Breast epithelium (tissue), 4 donors: ENCODE results near the gene ATP8B1. TPM values are rescaled to one million over a fixed set of nuclear protein-coding genes. Genes with fewer than 3 reads are reported as not detected.
"Not testable (repeated sequence)": the region's sequence is repeated elsewhere in the genome, so short reads cannot be mapped to it uniquely, and the experiment has no call there.

ENCODE experiments used
- DNase-seq, 2 donors: peaks; one replicate each; pipeline ENCODE4 v3.0.0-alpha.2; 2019; ENCODE audit warnings: low spot score in 2 of 2
- H3K27ac ChIP-seq, 2 donors: fragments of 200-600 bp; sonication (generic) in 1 of 2; one replicate each; pipeline ENCODE4 v1.5.1; 2016 to 2019; ENCODE audit warnings: mild to moderate bottlenecking in 1 of 2
- H3K27me3 ChIP-seq, 2 donors: fragments of 200-600 bp; sonication (generic) in 1 of 2; one replicate each; pipeline versions ENCODE4 v1.5.1 to v1.6.0; 2017 to 2019; ENCODE audit warnings: control low read depth in 1 of 2, mild to moderate bottlenecking in 1 of 2
- H3K36me3 ChIP-seq: fragments of 200-600 bp; one replicate; pipeline ENCODE4 v1.5.1; 2019
- H3K4me1 ChIP-seq, 2 donors: fragments of 200-600 bp; sonication (generic); one replicate each; pipeline ENCODE4 v1.5.1; 2016 to 2019; ENCODE audit warnings: control low read depth in 1 of 2
- H3K4me3 ChIP-seq, 3 donors: fragments of 200-600 bp; sonication (generic); 1 replicate in 2 of 3; 2 replicates in 1 of 3; pipeline ENCODE4 v1.5.1; 2016 to 2019; ENCODE audit warnings: mild to moderate bottlenecking in 3 of 3, moderate library complexity in 2 of 3
- H3K9me3 ChIP-seq, 2 donors: fragments of 200-600 bp; sonication (generic) in 1 of 2; one replicate each; pipeline ENCODE4 v1.5.1; 2016 to 2019; ENCODE audit warnings: control low read depth in 1 of 2
- CTCF ChIP-seq, 3 donors: fragments of 450-650 bp; IDR thresholded peaks; one replicate each; pipeline ENCODE4 v1.5.1; 2016 to 2017; ENCODE audit warnings: antibody characterized with exemption in 3 of 3, mild to moderate bottlenecking in 3 of 3, moderate library complexity in 3 of 3
- POLR2A ChIP-seq: fragments of 450-650 bp; IDR thresholded peaks from one replicate; pipeline ENCODE4 v1.6.1; 2016; ENCODE audit warnings: antibody characterized with exemption, mild to moderate bottlenecking, moderate library complexity
- POLR2AphosphoS5 ChIP-seq, 3 donors: sonication (generic); formaldehyde crosslinking; IDR thresholded peaks; one replicate each; pipeline ENCODE4 v1.6.1; 2017; ENCODE audit warnings: antibody characterized with exemption in 3 of 3
- intact Hi-C: fragments of 100-400 bp; cut with DNase I; formaldehyde crosslinking; loops from one replicate; pipeline ENCODE4 v1.15.1; 2023; ENCODE audit warnings: low total_unique reads
- total RNA-seq, 3 donors: library from RNA; depleted of rRNA; stranded (reverse); fragments of >200 nt; gene quantifications; one replicate each; pipeline ENCODE4 v1.1.0, GENCODE V29; 2016

The ATP8B1 gene
- total RNA-seq, 3 donors from 2014 or later, result 5.1 to 45.1 (median 41.3) TPM

- intact Hi-C loops, result no loop called here
- H3K27ac ChIP-seq, result no peak overlapping the region
- no peaks in the 10 kb centered on the region for H3K27me3 ChIP-seq
- H3K4me3 ChIP-seq, result no peak overlapping the region
- H3K9me3 ChIP-seq, result no peaks in the 10 kb centered on the region
- TF ChIP-seq POLR2A, result no peak
- no peak for TF ChIP-seq CTCF (IDR thresholded peaks at IDR 0.05)
- no peak for TF ChIP-seq POLR2AphosphoS5 (IDR thresholded peaks at IDR 0.05)
- DNase-seq, result no peak
- H3K36me3 ChIP-seq, result no peaks in the 10 kb centered on the region
- no peaks in the 10 kb centered on the region for H3K4me1 ChIP-seq
Measured at GRCh38 chr18:57831597-57832377, 28.7 kb upstream of the ATP8B1 start.

DNA sequence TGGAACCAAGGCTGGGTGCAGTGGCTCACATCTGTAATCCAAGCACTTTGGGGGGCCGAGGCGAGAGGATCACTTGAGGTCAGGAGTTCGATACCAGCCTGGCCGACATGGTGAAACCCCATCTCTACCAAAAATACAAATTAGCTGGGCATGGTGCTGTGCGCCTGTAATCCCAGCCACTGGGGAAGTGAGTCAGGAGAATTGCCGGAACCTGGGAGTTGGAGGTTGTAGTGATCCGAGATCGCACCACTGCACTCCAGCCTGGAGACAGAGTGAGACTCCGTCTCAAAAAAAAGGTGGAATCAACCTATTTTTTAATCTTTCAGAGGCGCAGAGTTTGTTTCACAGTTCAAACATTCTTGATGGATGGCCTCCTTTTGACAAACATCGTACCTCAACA is 24.5 kb upstream of the ATP8B1 start:
- no peaks in the 10 kb centered on the region for H3K27me3 ChIP-seq
- no peak overlapping the region for H3K4me3 ChIP-seq
- H3K4me1 ChIP-seq, result no peaks in the 10 kb centered on the region
- TF ChIP-seq POLR2A (no peak), POLR2AphosphoS5 (IDR thresholded peaks at IDR 0.05) (no peak), CTCF (IDR thresholded peaks at IDR 0.05) (no peak)
- intact Hi-C loops, result no loop called here
- H3K9me3 ChIP-seq, result no peaks in the 10 kb centered on the region
- H3K36me3 ChIP-seq, result no peaks in the 10 kb centered on the region
- DNase-seq, result no peak
- H3K27ac ChIP-seq, result no peak overlapping the region

DNA sequence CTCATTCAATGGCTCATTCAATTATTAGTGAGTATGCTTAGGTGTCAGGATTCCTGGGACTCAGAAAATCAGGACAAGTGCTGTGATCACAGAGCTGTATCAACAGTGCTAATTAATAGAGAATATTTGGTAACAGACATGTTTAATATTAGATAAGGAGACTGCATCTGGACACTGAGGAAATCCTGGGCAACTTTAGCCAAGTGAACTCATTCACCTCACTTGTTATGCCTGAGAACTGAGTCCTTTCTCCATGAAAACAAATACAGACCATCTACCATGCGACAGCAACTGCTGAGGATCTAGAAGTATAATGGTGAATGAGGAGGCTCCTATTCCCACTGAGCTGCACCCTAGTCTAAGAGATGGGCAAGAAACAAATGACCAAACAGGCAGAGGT is 23.1 kb upstream of the ATP8B1 start:
- DNase-seq, result no peak
- Histone ChIP-seq H3K4me3 (no peak overlapping the region), H3K36me3 (no peaks in the 10 kb centered on the region), H3K9me3 (no peaks in the 10 kb centered on the region), H3K27ac (no peak overlapping the region), H3K27me3 (no peaks in the 10 kb centered on the region), H3K4me1 (no peaks in the 10 kb centered on the region)
- TF ChIP-seq CTCF (IDR thresholded peaks at IDR 0.05) (no peak), POLR2A (no peak), POLR2AphosphoS5 (IDR thresholded peaks at IDR 0.05) (no peak)
- intact Hi-C loops, result no loop called here

DNA sequence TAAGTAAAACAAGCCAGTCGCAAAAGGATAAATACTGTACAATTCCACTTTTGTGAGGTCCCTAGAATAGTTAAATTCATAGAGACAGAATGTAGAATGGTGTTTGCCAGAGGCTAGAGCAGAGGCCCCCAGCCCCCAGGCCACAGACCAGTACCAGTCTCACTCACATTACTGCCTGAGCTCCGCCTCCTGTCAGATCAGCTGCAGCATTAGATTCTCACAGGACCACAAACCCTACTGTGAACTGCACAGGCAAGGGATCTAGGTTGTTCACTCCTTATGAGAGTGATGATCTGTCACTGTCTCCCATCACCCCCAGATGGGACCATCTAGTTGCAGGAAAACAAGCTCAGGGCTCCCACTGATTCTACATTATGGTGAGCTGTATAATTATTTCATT is 17.5 kb upstream of the ATP8B1 start:
- H3K4me1 ChIP-seq, H3K27me3 ChIP-seq, intact Hi-C loops, H3K9me3 ChIP-seq, H3K36me3 ChIP-seq, H3K4me3 ChIP-seq: not testable (repeated sequence)
- DNase-seq, result peak in 1 of 2 donors; percentile 2
- peak overlapping the region in 1 of 2 donors; percentile 73 for H3K27ac ChIP-seq

GRCh38 chr18:57819671-57820460 is 16.8 kb upstream of the ATP8B1 start:
- H3K27me3 ChIP-seq, result no peaks in the 10 kb centered on the region
- no peak overlapping the region for H3K4me3 ChIP-seq
- intact Hi-C loops, result no loop called here
- no peaks in the 10 kb centered on the region for H3K36me3 ChIP-seq
- TF ChIP-seq CTCF (IDR thresholded peaks at IDR 0.05), result no peak
- TF ChIP-seq POLR2AphosphoS5 (IDR thresholded peaks at IDR 0.05), result peak in 2 of 3 donors; percentile 29 to 68
- no peaks in the 10 kb centered on the region for H3K4me1 ChIP-seq
- H3K9me3 ChIP-seq, result no peaks in the 10 kb centered on the region
- DNase-seq, result peak; percentile 70 to 88
- peak overlapping the region; percentile 3 to 73 for H3K27ac ChIP-seq
